OCI-LY1 (cell line): ENCODE measurements around the gene GCG.

Source experiments
- EZH2 ChIP-seq: fragments of 200-600 bp; sonication (generic), shearing (Covaris generic); IDR thresholded peaks from 2 replicates; pipeline ENCODE4 v1.8.0; 2017; ENCODE audit warnings: borderline replicate concordance, mixed run types, mild to moderate bottlenecking, antibody characterized with exemption, low read length, moderate library complexity, mixed read lengths
- TF ChIP-seq, protein P1 (sequence below): fragments of 200-600 bp; sonication (generic), shearing (Covaris generic); IDR thresholded peaks from 2 replicates; pipeline ENCODE4 v1.5.1; 2017; ENCODE audit warnings: mild to moderate bottlenecking, antibody characterized with exemption, low read length, moderate library complexity, mixed read lengths

DNA sequence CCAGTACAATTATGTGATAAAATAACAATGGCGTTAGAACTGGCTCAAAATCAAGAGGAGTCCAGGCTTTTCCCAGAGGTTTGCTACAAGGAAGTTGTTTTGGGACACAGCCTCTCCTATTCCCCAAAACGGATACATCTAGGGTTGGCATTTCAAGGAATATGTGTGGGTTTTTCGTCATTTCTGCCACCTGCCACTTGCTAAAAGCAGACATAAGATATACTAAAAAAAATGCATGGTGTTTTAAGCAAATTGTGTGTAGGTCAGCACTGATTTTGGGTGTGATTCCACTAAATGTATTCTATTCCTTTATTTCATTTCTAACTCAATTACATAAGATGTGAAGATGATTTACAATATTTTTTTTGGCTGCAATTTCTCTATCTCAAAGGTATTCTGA, 36.4 kb upstream of the GCG start:
- no peak for TF ChIP-seq EZH2
- TF ChIP-seq, protein P1, sequence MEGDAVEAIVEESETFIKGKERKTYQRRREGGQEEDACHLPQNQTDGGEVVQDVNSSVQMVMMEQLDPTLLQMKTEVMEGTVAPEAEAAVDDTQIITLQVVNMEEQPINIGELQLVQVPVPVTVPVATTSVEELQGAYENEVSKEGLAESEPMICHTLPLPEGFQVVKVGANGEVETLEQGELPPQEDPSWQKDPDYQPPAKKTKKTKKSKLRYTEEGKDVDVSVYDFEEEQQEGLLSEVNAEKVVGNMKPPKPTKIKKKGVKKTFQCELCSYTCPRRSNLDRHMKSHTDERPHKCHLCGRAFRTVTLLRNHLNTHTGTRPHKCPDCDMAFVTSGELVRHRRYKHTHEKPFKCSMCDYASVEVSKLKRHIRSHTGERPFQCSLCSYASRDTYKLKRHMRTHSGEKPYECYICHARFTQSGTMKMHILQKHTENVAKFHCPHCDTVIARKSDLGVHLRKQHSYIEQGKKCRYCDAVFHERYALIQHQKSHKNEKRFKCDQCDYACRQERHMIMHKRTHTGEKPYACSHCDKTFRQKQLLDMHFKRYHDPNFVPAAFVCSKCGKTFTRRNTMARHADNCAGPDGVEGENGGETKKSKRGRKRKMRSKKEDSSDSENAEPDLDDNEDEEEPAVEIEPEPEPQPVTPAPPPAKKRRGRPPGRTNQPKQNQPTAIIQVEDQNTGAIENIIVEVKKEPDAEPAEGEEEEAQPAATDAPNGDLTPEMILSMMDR, result no peak
